Measurements from ENCODE around the gene ADAMTSL1. TPM values are rescaled to one million over a fixed set of nuclear protein-coding genes. Genes with fewer than 3 reads are reported as not detected.
A peak's percentile ranks its signal among the peaks of the same experiment; 100 is the strongest.

ADAMTSL1 gene
- total RNA-seq, 4 donors from 2014 or later: 21.3 to 138 (median 125) TPM

- no peak for TF ChIP-seq POLR2A (IDR thresholded peaks at IDR 0.05)
- TF ChIP-seq POLR2AphosphoS5 (IDR thresholded peaks at IDR 0.05): no peak
- TF ChIP-seq, protein P1, sequence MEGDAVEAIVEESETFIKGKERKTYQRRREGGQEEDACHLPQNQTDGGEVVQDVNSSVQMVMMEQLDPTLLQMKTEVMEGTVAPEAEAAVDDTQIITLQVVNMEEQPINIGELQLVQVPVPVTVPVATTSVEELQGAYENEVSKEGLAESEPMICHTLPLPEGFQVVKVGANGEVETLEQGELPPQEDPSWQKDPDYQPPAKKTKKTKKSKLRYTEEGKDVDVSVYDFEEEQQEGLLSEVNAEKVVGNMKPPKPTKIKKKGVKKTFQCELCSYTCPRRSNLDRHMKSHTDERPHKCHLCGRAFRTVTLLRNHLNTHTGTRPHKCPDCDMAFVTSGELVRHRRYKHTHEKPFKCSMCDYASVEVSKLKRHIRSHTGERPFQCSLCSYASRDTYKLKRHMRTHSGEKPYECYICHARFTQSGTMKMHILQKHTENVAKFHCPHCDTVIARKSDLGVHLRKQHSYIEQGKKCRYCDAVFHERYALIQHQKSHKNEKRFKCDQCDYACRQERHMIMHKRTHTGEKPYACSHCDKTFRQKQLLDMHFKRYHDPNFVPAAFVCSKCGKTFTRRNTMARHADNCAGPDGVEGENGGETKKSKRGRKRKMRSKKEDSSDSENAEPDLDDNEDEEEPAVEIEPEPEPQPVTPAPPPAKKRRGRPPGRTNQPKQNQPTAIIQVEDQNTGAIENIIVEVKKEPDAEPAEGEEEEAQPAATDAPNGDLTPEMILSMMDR (IDR thresholded peaks at IDR 0.05): no peak
- TF ChIP-seq EP300 (IDR thresholded peaks at IDR 0.05): no peak
- WGBS, 2 donors (ENCODE audit: low coverage in 1 of 2): 44 to 52% methylated on average over 5 of the region's 6 CpGs
- H3K27me3 ChIP-seq: no peaks in the 10 kb centered on the region
- no peak for ATAC-seq
- H3K4me3 ChIP-seq: no peak overlapping the region
- no peaks in the 10 kb centered on the region for H3K9me3 ChIP-seq
- peaks cover 0 to 36% of the 10 kb centered on the region in 2 donors for H3K36me3 ChIP-seq
- no peak overlapping the region for H3K27ac ChIP-seq
- H3K4me1 ChIP-seq: peaks cover 0 to 3% (median 0%) of the 10 kb centered on the region in 3 donors
Measured at GRCh38 chr9:18910916-18911315, 437.0 kb downstream of the ADAMTSL1 start.

DNA sequence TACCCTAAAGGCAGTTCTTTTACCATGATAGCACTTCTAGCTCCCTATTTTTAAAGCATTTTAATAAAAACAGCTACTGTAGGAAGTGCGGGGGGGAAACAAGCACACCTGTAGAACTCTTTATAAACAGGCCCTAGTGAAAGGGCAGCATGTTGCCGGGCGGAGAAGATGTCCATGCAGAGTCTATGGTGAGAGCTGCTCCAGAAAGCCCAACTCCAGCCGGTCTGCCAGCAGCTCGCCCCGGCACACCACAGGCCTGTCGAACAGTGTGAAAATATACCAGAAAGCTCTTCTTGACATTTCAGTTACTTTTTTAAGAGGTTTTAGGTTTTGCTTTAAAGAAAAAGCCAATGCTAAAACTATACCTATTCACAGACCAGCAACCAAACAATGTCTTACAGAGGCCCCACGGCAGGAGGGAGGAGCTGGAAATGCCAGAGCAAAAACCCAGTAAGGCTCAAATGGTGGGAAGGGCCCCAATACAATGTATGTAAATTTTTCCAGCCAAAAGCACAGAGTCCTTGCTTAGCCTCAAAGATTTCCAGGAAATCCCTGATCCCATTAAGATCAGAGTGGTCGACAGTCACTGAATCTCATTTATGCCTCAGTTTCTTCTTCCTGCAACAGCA is 437.9 kb downstream of the ADAMTSL1 start:
- ATAC-seq: no peak
- peaks cover 0 to 2% (median 0%) of the 10 kb centered on the region in 3 donors for H3K4me1 ChIP-seq
- TF ChIP-seq EP300 (IDR thresholded peaks at IDR 0.05) (no peak), POLR2A (IDR thresholded peaks at IDR 0.05) (no peak), POLR2AphosphoS5 (IDR thresholded peaks at IDR 0.05) (no peak)
- TF ChIP-seq, protein P1 (IDR thresholded peaks at IDR 0.05): no peak
- no peak overlapping the region for H3K27ac ChIP-seq
- no peak overlapping the region for H3K4me3 ChIP-seq
- no peaks in the 10 kb centered on the region for H3K27me3 ChIP-seq
- peaks cover 0 to 27% of the 10 kb centered on the region in 2 donors for H3K36me3 ChIP-seq
- 69 to 96% methylated on average over 2 to 8 of the region's 9 CpGs for WGBS, 2 donors (ENCODE audit: low coverage in 1 of 2)
- H3K9me3 ChIP-seq: no peaks in the 10 kb centered on the region

- Histone ChIP-seq H3K36me3 (no peaks in the 10 kb centered on the region), H3K27ac (peak overlapping the region in 1 of 4 donors; percentile 27), H3K4me1 (peaks cover 0 to 29% (median 13%) of the 10 kb centered on the region in 3 donors), H3K9me3 (no peaks in the 10 kb centered on the region), H3K4me3 (no peak overlapping the region), H3K27me3 (no peaks in the 10 kb centered on the region)
- TF ChIP-seq POLR2A (IDR thresholded peaks at IDR 0.05) (no peak), POLR2AphosphoS5 (IDR thresholded peaks at IDR 0.05) (no peak), EP300 (IDR thresholded peaks at IDR 0.05) (no peak)
- TF ChIP-seq, protein P1 (IDR thresholded peaks at IDR 0.05): no peak
- WGBS, 2 donors (ENCODE audit: low coverage in 1 of 2): 39 to 64% methylated on average over 2 to 3 of the region's 4 CpGs
- ATAC-seq: peak; percentile 30
Measured at GRCh38 chr9:18920141-18921084, 446.5 kb downstream of the ADAMTSL1 start.

DNA sequence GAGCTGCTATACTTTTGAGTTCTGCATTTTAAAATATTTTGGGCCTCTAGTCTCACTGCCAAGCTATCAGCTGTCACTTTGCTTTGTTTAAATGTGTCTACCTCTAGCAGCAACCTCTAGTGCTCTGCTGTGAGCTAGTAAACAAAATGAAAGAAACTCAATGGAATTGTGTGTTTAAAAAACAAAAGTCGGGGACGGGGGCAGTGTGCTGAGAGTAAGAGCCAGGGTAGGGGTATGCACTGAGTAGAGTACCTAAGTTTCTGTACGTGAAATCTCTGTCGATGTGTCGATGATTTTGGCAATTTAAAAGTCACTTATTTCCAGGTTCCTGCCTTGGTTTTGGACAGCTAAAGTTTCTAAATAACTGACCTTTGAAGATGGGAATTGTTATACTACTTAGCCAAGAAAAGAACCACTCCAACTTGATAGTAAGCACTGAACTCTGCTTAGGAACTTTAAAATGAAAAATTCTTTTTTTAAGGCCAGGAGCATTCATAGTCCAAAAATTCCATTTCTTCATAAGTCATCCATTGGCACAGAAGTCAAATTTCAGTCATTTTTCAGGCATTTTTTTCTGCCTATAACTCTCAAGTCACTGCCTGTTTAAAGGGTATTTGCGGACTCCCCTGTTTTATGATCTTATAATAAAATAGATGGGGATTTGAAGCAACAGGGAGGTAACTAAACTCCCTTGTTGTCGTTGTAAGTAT is 447.6 kb downstream of the ADAMTSL1 start:
- no peaks in the 10 kb centered on the region for H3K27me3 ChIP-seq
- peak overlapping the region in 2 of 4 donors; percentile 1 to 40 for H3K27ac ChIP-seq
- H3K4me3 ChIP-seq: no peak overlapping the region
- H3K9me3 ChIP-seq: no peaks in the 10 kb centered on the region
- no peak for TF ChIP-seq POLR2A (IDR thresholded peaks at IDR 0.05)
- TF ChIP-seq, protein P1 (IDR thresholded peaks at IDR 0.05): no peak
- TF ChIP-seq EP300 (IDR thresholded peaks at IDR 0.05): no peak
- no peak for TF ChIP-seq POLR2AphosphoS5 (IDR thresholded peaks at IDR 0.05)
- H3K36me3 ChIP-seq: no peaks in the 10 kb centered on the region
- no peak for ATAC-seq
- H3K4me1 ChIP-seq: peaks cover 0 to 29% (median 13%) of the 10 kb centered on the region in 3 donors
- 20 to 34% methylated on average over 5 to 7 of the region's 7 CpGs for WGBS, 2 donors (ENCODE audit: low coverage in 1 of 2)
